Measurements from ENCODE around the gene CARD11.

- TF ChIP-seq POLR2A (IDR thresholded peaks at IDR 0.05; ENCODE audit: low read depth, low read length): no peak
- TF ChIP-seq TAF1 (IDR thresholded peaks at IDR 0.05; ENCODE audit: borderline replicate concordance, low read depth, low read length): no peak
Measured at GRCh38 chr7:2911466-2911865, 132.2 kb downstream of the CARD11 start.

Data from GM12892 (cell line).